AML-193 (cell line): ENCODE results near the gene POSTN.
"Not testable (repeated sequence)": the region's sequence is repeated elsewhere in the genome, so short reads cannot be mapped to it uniquely, and the experiment has no call there.

Experiments
- DNase-seq, 2 experiments: peaks; one replicate each; lab custom pipeline; 2025; lab: John Stamatoyannopoulos, UW

POSTN gene

GRCh38 chr13:37595162-37595561 lies 3.4 kb downstream of the POSTN start:
- DNase-seq: no peak

GRCh38 chr13:37594550-37594949 lies 4.0 kb downstream of the POSTN start:
- DNase-seq: no peak

- not testable (repeated sequence) for DNase-seq
These were observed 9.2 kb downstream of the POSTN start for GRCh38 chr13:37589381-37589780.

GRCh38 chr13:37587236-37587635 lies 11.3 kb downstream of the POSTN start:
- DNase-seq: no peak

- DNase-seq: no peak
These were observed 12.4 kb downstream of the POSTN start for GRCh38 chr13:37586164-37586563.

- no peak for DNase-seq
These were observed 13.0 kb downstream of the POSTN start for GRCh38 chr13:37585541-37585940.

GRCh38 chr13:37576601-37577000 lies 22.0 kb downstream of the POSTN start:
- no peak for DNase-seq

- DNase-seq: no peak
These were observed 33.1 kb downstream of the POSTN start for GRCh38 chr13:37565425-37565824.

- DNase-seq: no peak
These were observed 37.5 kb downstream of the POSTN start for GRCh38 chr13:37561031-37561430.

GRCh38 chr13:37560526-37560925 lies 38.0 kb downstream of the POSTN start:
- DNase-seq: no peak

- DNase-seq: not testable (repeated sequence)
These were observed 39.8 kb downstream of the POSTN start for GRCh38 chr13:37558766-37559165.

- DNase-seq: no peak
These were observed 52.5 kb downstream of the POSTN start for GRCh38 chr13:37546087-37546486.

GRCh38 chr13:37544995-37545394 lies 53.6 kb downstream of the POSTN start:
- DNase-seq: no peak

GRCh38 chr13:37539976-37540605 lies 58.5 kb downstream of the POSTN start:
- DNase-seq: no peak

- no peak for DNase-seq
These were observed 59.4 kb downstream of the POSTN start for GRCh38 chr13:37539170-37539569.

GRCh38 chr13:37535501-37535900 lies 63.1 kb downstream of the POSTN start:
- DNase-seq: no peak

GRCh38 chr13:37534676-37535075 lies 63.9 kb downstream of the POSTN start:
- no peak for DNase-seq

- no peak for DNase-seq
These were observed 64.4 kb downstream of the POSTN start for GRCh38 chr13:37534181-37534580.

GRCh38 chr13:37531049-37531448 lies 67.5 kb downstream of the POSTN start:
- no peak for DNase-seq

- DNase-seq: no peak
These were observed 68.7 kb downstream of the POSTN start for GRCh38 chr13:37529751-37530385.

GRCh38 chr13:37526710-37527473 lies 71.7 kb downstream of the POSTN start:
- no peak for DNase-seq

- no peak for DNase-seq
These were observed 83.3 kb downstream of the POSTN start for GRCh38 chr13:37515226-37515625.
